Nephron progenitor cell (in vitro differentiated cells): ENCODE measurements around the gene AOPEP.
A peak's percentile ranks its signal among the peaks of the same experiment; 100 is the strongest.

Experiments used
- DNase-seq: peaks from one replicate; pipeline ENCODE4 v3.0.0; 2021
- H3K27ac Mint-ChIP-seq: 2 replicates; pipeline ENCODE4 v1.8.0; 2021; ENCODE audit warnings: mild to moderate bottlenecking, moderate library complexity, mixed read lengths
- H3K27me3 Mint-ChIP-seq: 2 replicates; pipeline ENCODE4 v1.8.0; 2021; ENCODE audit warnings: mild to moderate bottlenecking, low read depth, mixed read lengths; ENCODE audit not compliant: poor library complexity
- H3K36me3 Mint-ChIP-seq: 2 replicates; pipeline ENCODE4 v1.8.0; 2021; ENCODE audit warnings: low read depth, mixed read lengths
- H3K4me1 Mint-ChIP-seq: 2 replicates; pipeline ENCODE4 v1.8.0; 2021; ENCODE audit warnings: mixed read lengths
- H3K4me3 Mint-ChIP-seq: 2 replicates; pipeline ENCODE4 v1.8.0; 2021; ENCODE audit warnings: mild to moderate bottlenecking, moderate library complexity, mixed read lengths
- H3K9me3 Mint-ChIP-seq: 2 replicates; pipeline ENCODE4 v1.8.0; 2021; ENCODE audit warnings: mild to moderate bottlenecking, moderate library complexity, mixed read lengths
- TF ChIP-seq, protein P1 (sequence below): fragments of 200-600 bp; sonication (generic); IDR thresholded peaks from 2 replicates; pipeline ENCODE4 v1.5.0; 2021; ENCODE audit warnings: antibody characterized with exemption

AOPEP gene

GRCh38 chr9:94681508-94681907 lies 45.0 kb upstream of the AOPEP start:
- Mint-ChIP-seq H3K4me1 (peaks cover 6% of the 10 kb centered on the region), H3K27ac (peak overlapping the region; percentile 9), H3K4me3 (no peak overlapping the region), H3K9me3 (no peaks in the 10 kb centered on the region), H3K36me3 (no peaks in the 10 kb centered on the region), H3K27me3 (peaks cover 6% of the 10 kb centered on the region)
- DNase-seq: peak; percentile 58
- TF ChIP-seq, protein P1, sequence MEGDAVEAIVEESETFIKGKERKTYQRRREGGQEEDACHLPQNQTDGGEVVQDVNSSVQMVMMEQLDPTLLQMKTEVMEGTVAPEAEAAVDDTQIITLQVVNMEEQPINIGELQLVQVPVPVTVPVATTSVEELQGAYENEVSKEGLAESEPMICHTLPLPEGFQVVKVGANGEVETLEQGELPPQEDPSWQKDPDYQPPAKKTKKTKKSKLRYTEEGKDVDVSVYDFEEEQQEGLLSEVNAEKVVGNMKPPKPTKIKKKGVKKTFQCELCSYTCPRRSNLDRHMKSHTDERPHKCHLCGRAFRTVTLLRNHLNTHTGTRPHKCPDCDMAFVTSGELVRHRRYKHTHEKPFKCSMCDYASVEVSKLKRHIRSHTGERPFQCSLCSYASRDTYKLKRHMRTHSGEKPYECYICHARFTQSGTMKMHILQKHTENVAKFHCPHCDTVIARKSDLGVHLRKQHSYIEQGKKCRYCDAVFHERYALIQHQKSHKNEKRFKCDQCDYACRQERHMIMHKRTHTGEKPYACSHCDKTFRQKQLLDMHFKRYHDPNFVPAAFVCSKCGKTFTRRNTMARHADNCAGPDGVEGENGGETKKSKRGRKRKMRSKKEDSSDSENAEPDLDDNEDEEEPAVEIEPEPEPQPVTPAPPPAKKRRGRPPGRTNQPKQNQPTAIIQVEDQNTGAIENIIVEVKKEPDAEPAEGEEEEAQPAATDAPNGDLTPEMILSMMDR: peak; percentile 58

DNA sequence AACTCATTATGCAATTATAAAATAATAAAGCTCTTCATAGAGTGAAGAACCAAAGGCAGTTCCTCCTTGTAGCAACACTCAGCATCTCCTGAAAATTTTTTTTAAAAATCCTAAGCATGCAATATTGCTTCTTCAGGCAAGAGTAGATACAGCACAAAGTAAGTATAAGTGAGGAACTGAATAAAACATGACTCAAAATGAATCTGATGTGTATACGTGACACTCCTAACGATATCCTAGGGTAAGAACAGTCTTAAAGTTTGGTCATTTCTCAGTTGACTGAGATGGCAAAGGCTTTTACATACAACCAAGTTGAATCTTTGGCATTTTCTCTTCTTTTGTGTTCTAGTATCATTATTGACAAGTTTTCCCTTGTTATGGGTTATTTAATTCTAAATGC lies 41.1 kb upstream of the AOPEP start:
- peaks cover 20% of the 10 kb centered on the region for H3K27me3 Mint-ChIP-seq
- no peak overlapping the region for H3K27ac Mint-ChIP-seq
- no peak for DNase-seq
- H3K4me1 Mint-ChIP-seq: peaks cover 6% of the 10 kb centered on the region
- H3K4me3 Mint-ChIP-seq: no peak overlapping the region
- H3K9me3 Mint-ChIP-seq: no peaks in the 10 kb centered on the region
- H3K36me3 Mint-ChIP-seq: no peaks in the 10 kb centered on the region
- TF ChIP-seq, protein P1: no peak

DNA sequence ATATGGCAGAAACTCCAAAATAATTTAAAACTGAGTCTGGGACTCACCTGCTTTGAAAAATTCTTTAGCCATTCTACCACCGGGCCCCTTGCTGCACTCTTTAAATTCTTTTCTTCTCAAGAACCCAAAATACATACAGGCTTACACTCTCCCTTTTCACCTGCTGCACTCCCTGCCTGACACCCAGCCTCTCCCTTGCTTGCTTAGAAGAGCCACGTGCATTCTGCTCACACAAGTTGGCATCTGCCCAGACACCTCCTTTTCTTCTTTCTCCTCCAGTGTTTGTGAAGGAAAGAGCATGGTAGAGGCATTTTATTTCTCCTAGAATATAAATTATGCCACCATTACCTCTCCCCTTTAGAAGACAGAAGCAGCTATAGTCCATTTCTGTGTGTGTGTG lies 39.0 kb upstream of the AOPEP start:
- no peak for DNase-seq
- no peaks in the 10 kb centered on the region for H3K36me3 Mint-ChIP-seq
- TF ChIP-seq, protein P1: no peak
- no peak overlapping the region for H3K4me3 Mint-ChIP-seq
- no peaks in the 10 kb centered on the region for H3K9me3 Mint-ChIP-seq
- no peak overlapping the region for H3K27ac Mint-ChIP-seq
- peaks cover 18% of the 10 kb centered on the region for H3K27me3 Mint-ChIP-seq
- no peaks in the 10 kb centered on the region for H3K4me1 Mint-ChIP-seq

GRCh38 chr9:94690344-94690743 lies 36.2 kb upstream of the AOPEP start:
- DNase-seq: no peak
- no peaks in the 10 kb centered on the region for H3K9me3 Mint-ChIP-seq
- TF ChIP-seq, protein P1: no peak
- H3K4me3 Mint-ChIP-seq: no peak overlapping the region
- H3K27me3 Mint-ChIP-seq: peaks cover 15% of the 10 kb centered on the region
- no peaks in the 10 kb centered on the region for H3K4me1 Mint-ChIP-seq
- H3K27ac Mint-ChIP-seq: no peak overlapping the region
- H3K36me3 Mint-ChIP-seq: no peaks in the 10 kb centered on the region

- Mint-ChIP-seq H3K27ac (no peak overlapping the region), H3K9me3 (no peaks in the 10 kb centered on the region), H3K36me3 (no peaks in the 10 kb centered on the region), H3K4me1 (no peaks in the 10 kb centered on the region), H3K4me3 (no peak overlapping the region), H3K27me3 (peaks cover 17% of the 10 kb centered on the region)
- TF ChIP-seq, protein P1: no peak
- no peak for DNase-seq
Observed at GRCh38 chr9:94692601-94693000, 33.9 kb upstream of the AOPEP start.

DNA sequence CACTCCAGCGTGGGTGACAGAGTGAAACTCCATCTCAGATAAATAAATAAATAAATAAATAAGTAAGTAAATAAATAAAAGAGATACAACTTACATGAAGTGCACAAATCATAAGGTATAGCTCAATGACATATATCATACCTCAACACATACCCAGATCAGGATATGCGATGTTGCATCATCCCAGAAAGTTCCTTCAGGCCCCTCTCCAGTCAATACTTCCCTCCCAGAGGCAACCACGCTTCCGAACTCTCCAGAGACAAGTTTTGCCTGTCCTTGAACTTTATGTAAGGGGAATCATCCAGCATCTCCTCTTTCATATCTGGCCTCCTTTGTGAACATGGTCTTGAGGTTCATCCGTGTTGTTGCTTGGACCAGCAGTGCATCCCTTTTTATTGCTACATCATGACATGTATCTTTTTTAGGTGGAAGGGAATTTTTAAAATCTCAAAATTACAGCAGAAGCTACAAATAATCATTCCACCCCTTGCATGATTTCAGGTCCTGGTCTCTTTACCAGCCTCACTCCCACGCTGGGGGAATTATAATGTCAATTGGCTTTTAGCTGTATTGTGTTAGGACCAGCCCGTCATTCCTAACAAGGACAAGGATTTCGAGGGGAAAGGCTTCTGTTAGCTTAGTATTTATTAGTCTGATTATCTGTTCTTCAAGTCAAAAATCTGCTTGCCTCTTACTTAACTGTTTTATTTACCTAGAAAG lies 32.9 kb upstream of the AOPEP start:
- Mint-ChIP-seq H3K27me3 (peaks cover 11% of the 10 kb centered on the region), H3K9me3 (no peaks in the 10 kb centered on the region), H3K27ac (no peak overlapping the region), H3K36me3 (no peaks in the 10 kb centered on the region), H3K4me3 (no peak overlapping the region), H3K4me1 (no peaks in the 10 kb centered on the region)
- TF ChIP-seq, protein P1: no peak
- DNase-seq: no peak
